OCI-LY3 (cell line): Measurements from ENCODE around the gene NOL6.

ENCODE experiments used
- H2AFZ ChIP-seq: fragments of 200-600, 300-600 bp; shearing (Covaris generic); 2 replicates; pipeline ENCODE4 v1.6.0; 2014; ENCODE audit warnings: antibody characterized with exemption, low read depth, low read length
- H3K27ac ChIP-seq: fragments of 200-600, 300-600 bp; sonication (generic); 2 replicates; pipeline ENCODE4 v1.5.1; 2014; ENCODE audit warnings: mild to moderate bottlenecking, low read length, moderate library complexity, mixed read lengths
- H3K27me3 ChIP-seq: fragments of 200-600, 300-600 bp; sonication (generic); 2 replicates; pipeline ENCODE4 v1.6.1; 2014; ENCODE audit warnings: low read depth, low read length, mixed read lengths
- H3K36me3 ChIP-seq: fragments of 200-600, 300-600 bp; sonication (generic); replicated peaks from 2 replicates; pipeline ENCODE3; 2014; ENCODE audit warnings: low read depth, low read length, mixed read lengths
- H3K4me1 ChIP-seq: fragments of 300-600, 200-600 bp; sonication (generic); 2 replicates; pipeline ENCODE4 v1.6.1; 2014; ENCODE audit warnings: low read length, mixed read lengths
- H3K4me2 ChIP-seq: fragments of 200-600, 300-600 bp; sonication (generic); 2 replicates; pipeline ENCODE4 v1.6.1; 2014; ENCODE audit warnings: low read length, mixed read lengths
- H3K4me3 ChIP-seq: fragments of 300-600, 200-600 bp; sonication (generic); 2 replicates; pipeline ENCODE4 v1.5.1; 2014; ENCODE audit warnings: antibody characterized with exemption, mild to moderate bottlenecking, low read length, moderate library complexity
- H3K79me2 ChIP-seq: fragments of 300-600, 200-600 bp; shearing (Covaris generic); 2 replicates; pipeline ENCODE4 v1.6.1; 2014; ENCODE audit warnings: mild to moderate bottlenecking, low read length, mixed read lengths
- H3K9ac ChIP-seq: fragments of 300-600, 200-600 bp; shearing (Covaris generic); 2 replicates; pipeline ENCODE4 v1.6.0; 2014; ENCODE audit warnings: mild to moderate bottlenecking, low read length, moderate library complexity
- H3K9me3 ChIP-seq: fragments of 200-600, 300-600 bp; shearing (Covaris generic); 2 replicates; pipeline ENCODE4 v1.6.1; 2014; ENCODE audit warnings: low read length, mixed read lengths; ENCODE audit not compliant: insufficient read depth
- H4K20me1 ChIP-seq: fragments of 200-600, 300-600 bp; sonication (generic); 2 replicates; pipeline ENCODE4 v1.6.1; 2016; ENCODE audit warnings: low read length, mixed read lengths; ENCODE audit not compliant: insufficient read depth
- EZH2phosphoT487 ChIP-seq: fragments of 200-600 bp; shearing (Covaris generic); IDR thresholded peaks from 2 replicates; pipeline ENCODE4 v1.6.1; 2018; ENCODE audit warnings: antibody characterized with exemption, mixed run types, low read depth
- TF ChIP-seq, protein P1 (sequence below): fragments of 200-600, 300-600 bp; sonication (generic); IDR thresholded peaks from 2 replicates; pipeline ENCODE4 v1.5.1; 2014; ENCODE audit warnings: antibody characterized with exemption, low read length, low read depth

NOL6 gene

DNA sequence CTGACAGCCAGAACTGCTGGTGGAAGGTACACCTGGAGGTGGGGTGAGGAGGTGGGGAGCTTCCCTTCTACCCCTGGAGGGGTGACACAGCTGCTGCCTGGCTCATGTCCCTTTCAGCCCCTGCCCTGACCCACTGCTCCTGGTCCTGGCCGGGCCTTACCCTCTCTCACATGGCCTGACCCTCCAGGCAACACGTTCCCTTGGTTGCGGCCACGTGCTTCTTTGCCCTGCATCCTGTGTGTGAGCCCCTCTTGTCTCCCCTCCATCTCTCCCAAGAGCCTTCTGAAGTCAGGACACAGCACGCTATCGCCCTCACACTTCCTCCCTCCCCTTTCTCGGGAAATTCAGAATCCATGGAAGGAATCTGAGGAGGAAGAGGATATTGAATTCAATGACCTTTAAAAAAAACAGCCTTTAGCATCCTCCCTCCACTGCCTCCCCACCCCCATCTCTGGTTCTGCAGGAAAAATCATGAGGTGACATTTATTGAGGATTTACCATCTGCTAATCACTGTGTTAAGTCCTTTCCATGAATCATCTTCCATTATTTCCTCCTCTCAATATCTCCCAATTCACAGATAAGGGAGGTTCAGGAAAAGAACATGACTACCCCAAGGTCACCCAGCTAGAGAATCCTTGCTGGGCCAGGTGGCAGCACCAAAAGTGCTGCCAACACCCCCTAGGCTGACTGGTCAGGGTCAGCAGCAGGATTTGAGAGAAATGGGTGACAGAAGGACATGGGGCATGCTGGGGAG, 34.6 kb downstream of the NOL6 start:
- no peak overlapping the region for H2AFZ ChIP-seq
- no peaks in the 10 kb centered on the region for H3K36me3 ChIP-seq
- H4K20me1 ChIP-seq: no peaks in the 10 kb centered on the region
- TF ChIP-seq, protein P1, sequence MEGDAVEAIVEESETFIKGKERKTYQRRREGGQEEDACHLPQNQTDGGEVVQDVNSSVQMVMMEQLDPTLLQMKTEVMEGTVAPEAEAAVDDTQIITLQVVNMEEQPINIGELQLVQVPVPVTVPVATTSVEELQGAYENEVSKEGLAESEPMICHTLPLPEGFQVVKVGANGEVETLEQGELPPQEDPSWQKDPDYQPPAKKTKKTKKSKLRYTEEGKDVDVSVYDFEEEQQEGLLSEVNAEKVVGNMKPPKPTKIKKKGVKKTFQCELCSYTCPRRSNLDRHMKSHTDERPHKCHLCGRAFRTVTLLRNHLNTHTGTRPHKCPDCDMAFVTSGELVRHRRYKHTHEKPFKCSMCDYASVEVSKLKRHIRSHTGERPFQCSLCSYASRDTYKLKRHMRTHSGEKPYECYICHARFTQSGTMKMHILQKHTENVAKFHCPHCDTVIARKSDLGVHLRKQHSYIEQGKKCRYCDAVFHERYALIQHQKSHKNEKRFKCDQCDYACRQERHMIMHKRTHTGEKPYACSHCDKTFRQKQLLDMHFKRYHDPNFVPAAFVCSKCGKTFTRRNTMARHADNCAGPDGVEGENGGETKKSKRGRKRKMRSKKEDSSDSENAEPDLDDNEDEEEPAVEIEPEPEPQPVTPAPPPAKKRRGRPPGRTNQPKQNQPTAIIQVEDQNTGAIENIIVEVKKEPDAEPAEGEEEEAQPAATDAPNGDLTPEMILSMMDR: no peak
- TF ChIP-seq EZH2phosphoT487: no peak
- H3K27ac ChIP-seq: no peak overlapping the region
- H3K4me1 ChIP-seq: peaks cover 4% of the 10 kb centered on the region
- no peaks in the 10 kb centered on the region for H3K9me3 ChIP-seq
- peaks cover 15% of the 10 kb centered on the region for H3K27me3 ChIP-seq
- no peak overlapping the region for H3K4me3 ChIP-seq
- H3K79me2 ChIP-seq: no peaks in the 10 kb centered on the region
- no peak overlapping the region for H3K4me2 ChIP-seq
- H3K9ac ChIP-seq: no peak overlapping the region

DNA sequence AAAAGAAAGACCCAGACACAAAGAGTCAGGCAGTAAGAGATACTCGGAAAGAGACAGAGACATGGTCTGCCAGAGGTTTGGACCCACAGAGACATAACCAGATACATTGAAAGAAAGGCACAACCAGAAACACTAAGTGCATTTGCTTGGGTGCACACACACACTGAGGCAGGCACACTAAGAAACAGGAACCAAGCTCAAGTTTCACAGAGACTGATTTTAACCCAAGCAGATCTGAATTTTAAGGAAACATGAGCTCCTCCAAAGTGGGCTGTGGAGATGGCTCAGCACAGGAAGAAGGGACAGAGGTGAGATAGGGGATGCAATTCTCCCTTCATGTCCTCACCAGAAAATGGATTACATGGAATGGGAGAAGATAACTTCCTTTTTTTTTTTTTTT, 35.8 kb downstream of the NOL6 start:
- no peak for TF ChIP-seq EZH2phosphoT487
- TF ChIP-seq, protein P1: no peak
- H3K4me2 ChIP-seq: no peak overlapping the region
- no peak overlapping the region for H3K27ac ChIP-seq
- peaks cover 4% of the 10 kb centered on the region for H3K4me1 ChIP-seq
- peaks cover 15% of the 10 kb centered on the region for H3K27me3 ChIP-seq
- no peak overlapping the region for H2AFZ ChIP-seq
- H3K9ac ChIP-seq: no peak overlapping the region
- no peaks in the 10 kb centered on the region for H3K36me3 ChIP-seq
- no peaks in the 10 kb centered on the region for H4K20me1 ChIP-seq
- H3K4me3 ChIP-seq: no peak overlapping the region
- H3K9me3 ChIP-seq: no peaks in the 10 kb centered on the region
- no peaks in the 10 kb centered on the region for H3K79me2 ChIP-seq

DNA sequence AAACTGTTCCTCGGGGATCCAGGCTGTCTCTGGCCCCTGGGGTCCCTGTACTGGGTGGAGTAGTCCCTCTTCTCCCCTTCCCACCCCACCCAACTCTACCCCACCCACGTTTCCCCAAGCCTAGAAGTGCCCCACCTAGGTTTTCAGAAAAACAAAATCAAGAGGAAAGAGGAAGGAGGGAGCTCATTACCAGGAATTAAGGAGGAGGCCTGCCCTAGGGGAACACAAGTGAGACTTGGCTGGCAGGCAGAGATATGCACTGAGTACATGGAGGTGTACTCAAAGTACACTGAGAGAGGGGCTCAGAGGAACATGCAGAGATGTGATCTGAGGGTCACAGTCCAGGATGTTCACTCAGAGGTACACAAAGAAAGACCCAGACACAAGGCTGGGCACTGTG, 36.5 kb downstream of the NOL6 start:
- H3K4me3 ChIP-seq: no peak overlapping the region
- H3K9me3 ChIP-seq: no peaks in the 10 kb centered on the region
- no peak overlapping the region for H3K27ac ChIP-seq
- no peak overlapping the region for H3K9ac ChIP-seq
- TF ChIP-seq, protein P1: no peak
- no peak for TF ChIP-seq EZH2phosphoT487
- no peaks in the 10 kb centered on the region for H3K36me3 ChIP-seq
- peaks cover 15% of the 10 kb centered on the region for H3K27me3 ChIP-seq
- H3K79me2 ChIP-seq: no peaks in the 10 kb centered on the region
- H3K4me1 ChIP-seq: peaks cover 4% of the 10 kb centered on the region
- H4K20me1 ChIP-seq: no peaks in the 10 kb centered on the region
- no peak overlapping the region for H2AFZ ChIP-seq
- no peak overlapping the region for H3K4me2 ChIP-seq

DNA sequence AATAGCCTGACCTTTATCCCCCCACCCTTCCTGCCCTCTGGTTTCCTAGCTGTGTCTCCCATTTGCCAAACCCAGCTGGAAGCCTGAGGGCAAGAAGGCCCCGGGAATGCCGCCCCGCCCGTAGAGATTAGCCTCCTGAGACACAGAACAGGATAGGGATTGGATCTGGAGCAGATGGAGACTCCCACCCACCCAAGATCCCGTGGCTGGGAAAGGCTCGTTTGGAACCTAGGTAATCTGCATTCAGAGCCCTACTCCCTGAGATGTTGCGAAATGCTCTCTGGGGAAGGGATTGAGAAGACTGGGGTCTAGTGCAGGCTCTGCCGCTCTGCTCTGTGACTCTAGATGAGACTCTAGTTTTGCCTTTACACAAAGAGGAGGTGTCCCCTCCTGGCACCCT, 37.3 kb downstream of the NOL6 start:
- Histone ChIP-seq H3K9me3 (no peaks in the 10 kb centered on the region), H3K36me3 (no peaks in the 10 kb centered on the region), H3K4me2 (no peak overlapping the region), H2AFZ (no peak overlapping the region), H3K79me2 (no peaks in the 10 kb centered on the region), H4K20me1 (no peaks in the 10 kb centered on the region), H3K27ac (no peak overlapping the region), H3K27me3 (peaks cover 15% of the 10 kb centered on the region), H3K4me3 (no peak overlapping the region), H3K4me1 (peaks cover 4% of the 10 kb centered on the region), H3K9ac (no peak overlapping the region)
- TF ChIP-seq, protein P1: no peak
- no peak for TF ChIP-seq EZH2phosphoT487
